ENCODE results near the gene GFER.

Gene GFER

DNA sequence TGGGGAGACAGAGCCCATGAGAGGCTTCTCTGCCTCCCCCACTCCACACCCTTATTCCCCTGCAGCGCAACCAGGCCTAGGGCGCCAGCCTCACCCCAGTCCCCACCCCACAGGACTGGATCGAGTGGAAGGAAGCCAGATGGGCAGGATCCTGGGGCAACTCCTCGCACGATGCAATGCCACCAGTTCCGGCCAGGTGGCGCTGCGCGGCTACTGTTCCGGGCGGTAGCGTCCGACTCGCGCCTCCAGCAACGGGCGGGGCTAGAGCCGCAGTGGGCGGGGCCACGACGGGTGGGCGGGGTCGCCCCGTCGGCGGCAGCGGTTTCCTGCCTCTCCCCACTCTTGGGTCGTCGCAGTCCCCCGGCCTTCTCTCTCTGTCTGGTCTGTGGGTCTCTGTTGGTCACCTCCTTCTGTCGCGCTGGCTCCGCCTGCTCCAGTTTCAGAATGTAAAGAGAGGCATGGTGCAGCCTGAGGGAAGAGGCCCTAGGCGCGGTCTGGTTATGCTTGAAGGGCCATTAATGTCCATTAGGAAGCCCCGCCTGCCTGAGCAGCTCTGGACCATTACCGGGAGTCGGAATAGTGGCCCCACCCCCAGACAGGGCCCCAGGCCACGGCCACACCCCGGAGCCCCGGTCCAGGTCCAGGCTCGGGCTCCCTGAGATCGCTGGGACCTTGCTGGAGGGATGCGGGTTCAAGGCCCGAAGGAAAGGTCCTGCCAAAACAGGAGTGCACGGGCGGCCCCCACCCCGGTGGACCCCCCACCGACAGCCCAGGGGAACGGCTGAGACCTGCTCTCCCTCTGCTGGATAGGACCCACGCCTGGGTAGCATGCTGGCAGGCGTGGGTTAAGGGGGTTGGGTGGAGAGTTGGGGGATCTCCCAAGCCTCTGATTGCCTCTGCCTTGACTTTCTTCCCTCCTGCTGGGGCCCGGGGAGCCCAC lies 39.4 kb downstream of the GFER start:
- TF ChIP-seq, protein P1, sequence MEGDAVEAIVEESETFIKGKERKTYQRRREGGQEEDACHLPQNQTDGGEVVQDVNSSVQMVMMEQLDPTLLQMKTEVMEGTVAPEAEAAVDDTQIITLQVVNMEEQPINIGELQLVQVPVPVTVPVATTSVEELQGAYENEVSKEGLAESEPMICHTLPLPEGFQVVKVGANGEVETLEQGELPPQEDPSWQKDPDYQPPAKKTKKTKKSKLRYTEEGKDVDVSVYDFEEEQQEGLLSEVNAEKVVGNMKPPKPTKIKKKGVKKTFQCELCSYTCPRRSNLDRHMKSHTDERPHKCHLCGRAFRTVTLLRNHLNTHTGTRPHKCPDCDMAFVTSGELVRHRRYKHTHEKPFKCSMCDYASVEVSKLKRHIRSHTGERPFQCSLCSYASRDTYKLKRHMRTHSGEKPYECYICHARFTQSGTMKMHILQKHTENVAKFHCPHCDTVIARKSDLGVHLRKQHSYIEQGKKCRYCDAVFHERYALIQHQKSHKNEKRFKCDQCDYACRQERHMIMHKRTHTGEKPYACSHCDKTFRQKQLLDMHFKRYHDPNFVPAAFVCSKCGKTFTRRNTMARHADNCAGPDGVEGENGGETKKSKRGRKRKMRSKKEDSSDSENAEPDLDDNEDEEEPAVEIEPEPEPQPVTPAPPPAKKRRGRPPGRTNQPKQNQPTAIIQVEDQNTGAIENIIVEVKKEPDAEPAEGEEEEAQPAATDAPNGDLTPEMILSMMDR (IDR thresholded peaks at IDR 0.05; ENCODE audit: low read depth, low read length, missing control alignments) = peak; percentile 88
- peak overlapping the region; percentile 27 for H3K4me3 ChIP-seq (ENCODE audit: low read depth, low read length)
- DNase-seq (ENCODE audit: low read depth) = peak; percentile 58
- in situ Hi-C loops (cut with HindIII; ENCODE audit: low sequenced_read_pairs) = no loop called here

DNA sequence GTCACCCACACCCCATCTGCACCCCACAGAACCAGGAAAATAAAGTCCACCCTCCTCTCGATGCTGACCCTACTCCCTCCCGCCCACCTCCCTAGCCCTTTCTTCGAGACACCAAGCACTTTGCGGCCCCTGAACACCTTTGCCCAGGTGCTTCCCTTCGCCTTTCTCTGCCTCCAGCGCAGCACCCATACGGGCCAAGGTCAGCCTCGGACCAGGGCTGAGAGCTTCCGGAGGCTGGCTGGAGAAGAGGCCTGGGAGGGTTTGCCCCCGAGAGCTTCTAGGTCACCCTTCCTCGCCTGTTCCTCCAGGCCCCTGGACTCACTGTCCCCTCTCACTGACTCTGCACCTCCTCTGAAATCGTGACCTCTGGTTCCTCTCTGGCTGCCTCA lies 40.0 kb downstream of the GFER start:
- TF ChIP-seq, protein P1 (IDR thresholded peaks at IDR 0.05; ENCODE audit: low read depth, low read length, missing control alignments) = no peak
- in situ Hi-C loops (cut with HindIII; ENCODE audit: low sequenced_read_pairs) = no loop called here
- no peak for DNase-seq (ENCODE audit: low read depth)
- no peak overlapping the region for H3K4me3 ChIP-seq (ENCODE audit: low read depth, low read length)

DNA sequence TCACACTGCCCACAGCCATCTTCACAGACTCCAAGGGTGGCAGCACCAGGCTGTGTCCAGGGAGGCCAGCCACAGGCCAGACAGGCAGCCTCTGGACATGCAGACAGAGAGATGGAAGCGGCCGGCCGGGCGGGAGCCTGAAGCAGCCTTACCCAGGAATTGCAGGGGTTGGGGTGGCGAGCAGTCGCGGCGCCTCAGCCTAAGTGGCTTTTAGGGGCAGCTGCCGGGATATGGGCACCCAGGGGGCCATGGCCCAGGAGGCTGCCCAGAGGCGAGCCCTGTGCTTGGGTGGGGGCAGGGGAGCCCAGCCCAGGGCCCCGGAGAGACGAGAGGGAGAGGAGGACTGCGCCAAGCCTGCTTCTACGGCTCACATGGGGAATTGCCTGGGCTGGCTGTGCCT lies 41.3 kb downstream of the GFER start:
- H3K4me3 ChIP-seq (ENCODE audit: low read depth, low read length) = no peak overlapping the region
- in situ Hi-C loops (cut with HindIII; ENCODE audit: low sequenced_read_pairs) = no loop called here
- TF ChIP-seq, protein P1 (IDR thresholded peaks at IDR 0.05; ENCODE audit: low read depth, low read length, missing control alignments) = no peak
- DNase-seq (ENCODE audit: low read depth) = no peak

DNA sequence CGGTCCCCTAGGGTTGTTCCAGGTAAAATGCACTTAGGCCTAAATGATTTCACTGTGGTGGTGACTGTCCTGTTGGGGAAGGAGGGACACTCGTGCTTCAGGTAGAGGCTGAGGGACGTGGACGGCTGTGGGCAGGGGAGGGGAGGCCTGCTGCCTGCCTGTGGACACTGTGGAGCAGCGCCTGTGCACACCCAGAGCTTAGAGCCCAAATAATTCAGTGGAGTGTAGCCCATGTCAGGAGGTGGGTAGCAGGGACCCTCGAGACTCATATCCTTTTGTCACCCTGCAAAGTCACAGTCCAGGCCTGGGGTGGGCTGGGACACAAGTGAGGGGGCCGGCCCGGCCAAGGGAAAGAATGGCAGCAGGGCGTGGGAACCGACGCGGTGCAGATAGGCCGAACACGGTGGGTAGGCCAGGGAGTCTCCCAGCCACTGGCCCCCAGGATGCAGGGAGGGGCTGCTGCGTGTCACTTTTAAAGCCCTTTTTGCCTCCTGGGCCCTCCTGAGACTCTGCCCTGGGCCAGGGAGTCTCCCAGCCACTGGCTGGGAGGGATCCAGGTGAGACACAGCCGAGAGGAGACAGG lies 42.0 kb downstream of the GFER start:
- H3K4me3 ChIP-seq (ENCODE audit: low read depth, low read length) = peak overlapping the region; percentile 28

DNA sequence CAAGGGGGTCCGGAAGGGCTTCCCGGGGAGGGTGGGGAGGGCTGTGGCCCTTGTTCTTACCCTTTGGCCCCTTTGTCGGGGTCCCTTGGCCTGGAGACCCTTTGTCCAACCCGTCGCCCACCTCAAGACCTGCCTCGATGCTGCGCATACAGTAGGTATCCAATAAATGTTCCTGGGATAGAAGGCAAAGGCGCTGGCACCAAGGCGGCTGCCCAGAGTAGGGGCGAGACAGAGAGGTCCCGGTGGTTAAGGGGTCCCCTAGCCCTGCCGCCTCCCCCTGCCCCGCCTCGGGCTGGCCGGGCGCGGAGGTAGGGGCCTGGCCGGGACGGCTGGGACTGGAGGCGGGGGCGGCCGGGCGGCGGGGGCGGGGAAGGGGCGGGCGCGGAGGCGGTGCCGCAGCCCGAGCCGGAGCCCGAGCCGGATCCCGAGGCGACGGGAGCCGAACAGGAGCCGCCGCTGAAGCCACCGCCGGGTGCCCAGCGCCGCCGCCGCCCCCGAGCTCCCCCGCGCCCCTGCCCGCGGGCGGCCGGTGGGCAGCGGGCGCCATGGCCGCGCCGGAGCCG lies 42.5 kb downstream of the GFER start, which contains the start of gene NHERF2:
TSS of gene NHERF2 (plus strand) at position 442 of the 563 bp plus-strand sequence. CDS start at position 546, 104 bp downstream.
- in situ Hi-C loops (cut with HindIII; ENCODE audit: low sequenced_read_pairs) = no loop called here
- TF ChIP-seq, protein P1 (IDR thresholded peaks at IDR 0.05; ENCODE audit: low read depth, low read length, missing control alignments) = no peak
- H3K4me3 ChIP-seq (ENCODE audit: low read depth, low read length) = peak within 1 kb of the TSS; percentile 50
- DNase-seq (ENCODE audit: low read depth) = no peak

More for the DNA sequence above, 42.0 kb downstream of the GFER start:
- no peak for DNase-seq (ENCODE audit: low read depth)
- in situ Hi-C loops (cut with HindIII; ENCODE audit: low sequenced_read_pairs) = no loop called here
- TF ChIP-seq, protein P1 (IDR thresholded peaks at IDR 0.05; ENCODE audit: low read depth, low read length, missing control alignments) = no peak
